ENCODE results near the gene ZYX.
"Not testable (repeated sequence)": the region's sequence is repeated elsewhere in the genome, so short reads cannot be mapped to it uniquely, and the experiment has no call there.

Gene ZYX

DNA sequence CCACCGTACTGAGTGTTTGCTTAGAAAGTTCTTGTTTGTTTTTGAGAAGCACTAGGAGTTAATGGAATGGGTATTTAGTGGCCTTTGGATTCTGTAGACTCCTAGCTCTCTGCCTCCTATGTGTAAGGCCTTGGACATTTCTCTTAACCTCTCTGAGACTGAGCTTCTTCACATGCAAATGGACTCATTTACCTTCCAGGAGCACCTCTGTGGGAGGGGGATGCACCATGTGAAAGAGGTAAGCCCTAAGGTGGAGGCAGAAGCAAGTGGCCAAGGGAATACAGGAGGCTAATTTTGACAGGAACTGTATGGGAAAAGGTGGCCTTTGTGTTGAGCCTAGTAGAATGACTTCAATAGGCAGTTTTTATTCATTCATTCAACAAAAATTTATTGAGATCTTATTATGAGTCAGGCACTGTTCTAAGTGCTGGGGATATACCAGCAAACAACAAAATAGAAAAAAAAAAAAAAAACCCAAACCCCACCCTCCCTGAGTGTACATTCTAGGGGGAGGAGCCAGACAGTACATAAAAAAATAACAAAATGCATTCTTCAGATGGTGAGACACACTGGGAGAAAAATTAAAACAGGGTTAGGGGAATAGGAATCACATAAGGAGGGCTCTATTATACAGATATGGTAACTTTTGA lies 36.7 kb downstream of the ZYX start:
- TF ChIP-seq, protein P1, sequence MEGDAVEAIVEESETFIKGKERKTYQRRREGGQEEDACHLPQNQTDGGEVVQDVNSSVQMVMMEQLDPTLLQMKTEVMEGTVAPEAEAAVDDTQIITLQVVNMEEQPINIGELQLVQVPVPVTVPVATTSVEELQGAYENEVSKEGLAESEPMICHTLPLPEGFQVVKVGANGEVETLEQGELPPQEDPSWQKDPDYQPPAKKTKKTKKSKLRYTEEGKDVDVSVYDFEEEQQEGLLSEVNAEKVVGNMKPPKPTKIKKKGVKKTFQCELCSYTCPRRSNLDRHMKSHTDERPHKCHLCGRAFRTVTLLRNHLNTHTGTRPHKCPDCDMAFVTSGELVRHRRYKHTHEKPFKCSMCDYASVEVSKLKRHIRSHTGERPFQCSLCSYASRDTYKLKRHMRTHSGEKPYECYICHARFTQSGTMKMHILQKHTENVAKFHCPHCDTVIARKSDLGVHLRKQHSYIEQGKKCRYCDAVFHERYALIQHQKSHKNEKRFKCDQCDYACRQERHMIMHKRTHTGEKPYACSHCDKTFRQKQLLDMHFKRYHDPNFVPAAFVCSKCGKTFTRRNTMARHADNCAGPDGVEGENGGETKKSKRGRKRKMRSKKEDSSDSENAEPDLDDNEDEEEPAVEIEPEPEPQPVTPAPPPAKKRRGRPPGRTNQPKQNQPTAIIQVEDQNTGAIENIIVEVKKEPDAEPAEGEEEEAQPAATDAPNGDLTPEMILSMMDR (IDR thresholded peaks at IDR 0.05; ENCODE audit: extremely low read depth, insufficient read depth, missing control alignments) = no peak
- in situ Hi-C loops (cut with MboI; ENCODE audit: low pct_unique_long_range_greater_than_20kb, low sequenced_read_pairs, unreplicated experiment) = loop anchor here (25.0 kb wide), 1 partner anchor 181 kb away; no protein-coding TSS in a partner anchor
- no peak for DNase-seq (ENCODE audit: low spot score)

GRCh38 chr7:143418681-143419458 lies 37.7 kb downstream of the ZYX start:
- TF ChIP-seq, protein P1 (IDR thresholded peaks at IDR 0.05; ENCODE audit: extremely low read depth, insufficient read depth, missing control alignments) = no peak
- in situ Hi-C loops (cut with MboI; ENCODE audit: low pct_unique_long_range_greater_than_20kb, low sequenced_read_pairs, unreplicated experiment) = loop anchor here (25.0 kb wide), 1 partner anchor 182 kb away; no protein-coding TSS in a partner anchor
- DNase-seq (ENCODE audit: low spot score) = no peak

DNA sequence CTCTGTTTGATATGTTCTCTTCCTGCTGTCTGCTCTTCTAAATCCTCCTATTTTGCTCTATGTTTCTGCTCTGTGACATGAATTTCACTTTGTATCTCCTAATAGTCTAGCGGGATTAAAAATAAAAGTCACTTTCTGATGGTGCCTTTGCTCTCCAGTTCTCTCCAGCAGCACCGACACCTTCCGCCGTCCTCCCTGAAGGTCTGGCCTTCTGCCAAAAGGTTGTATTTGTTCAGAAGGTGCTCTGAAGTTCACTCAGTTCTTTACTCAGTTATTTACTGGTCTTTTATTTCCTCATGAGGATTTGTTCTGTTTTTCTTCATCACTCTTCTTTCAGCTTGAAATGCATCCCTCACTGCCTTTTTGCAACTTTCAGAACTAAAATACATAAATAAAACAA lies 38.7 kb downstream of the ZYX start:
- in situ Hi-C loops (cut with MboI; ENCODE audit: low pct_unique_long_range_greater_than_20kb, low sequenced_read_pairs, unreplicated experiment) = loop anchor here (25.0 kb wide), 1 partner anchor 183 kb away; no protein-coding TSS in a partner anchor
- no peak for DNase-seq (ENCODE audit: low spot score)

GRCh38 chr7:143420624-143421023 lies 39.5 kb downstream of the ZYX start:
- in situ Hi-C loops (cut with MboI; ENCODE audit: low pct_unique_long_range_greater_than_20kb, low sequenced_read_pairs, unreplicated experiment) = loop anchor here (25.0 kb wide), 1 partner anchor 183 kb away; no protein-coding TSS in a partner anchor
- not testable (repeated sequence) for DNase-seq (ENCODE audit: low spot score)

More for the DNA sequence above, 38.7 kb downstream of the ZYX start:
- TF ChIP-seq, protein P1 (IDR thresholded peaks at IDR 0.05; ENCODE audit: extremely low read depth, insufficient read depth, missing control alignments) = no peak

- TF ChIP-seq, protein P1 (IDR thresholded peaks at IDR 0.05; ENCODE audit: extremely low read depth, insufficient read depth, missing control alignments) = no peak
- no peak for DNase-seq (ENCODE audit: low spot score)
- in situ Hi-C loops (cut with MboI; ENCODE audit: low pct_unique_long_range_greater_than_20kb, low sequenced_read_pairs, unreplicated experiment) = loop anchor here (25.0 kb wide), 1 partner anchor 185 kb away; no protein-coding TSS in a partner anchor
These were observed 40.9 kb downstream of the ZYX start for GRCh38 chr7:143422033-143422432.

DNA sequence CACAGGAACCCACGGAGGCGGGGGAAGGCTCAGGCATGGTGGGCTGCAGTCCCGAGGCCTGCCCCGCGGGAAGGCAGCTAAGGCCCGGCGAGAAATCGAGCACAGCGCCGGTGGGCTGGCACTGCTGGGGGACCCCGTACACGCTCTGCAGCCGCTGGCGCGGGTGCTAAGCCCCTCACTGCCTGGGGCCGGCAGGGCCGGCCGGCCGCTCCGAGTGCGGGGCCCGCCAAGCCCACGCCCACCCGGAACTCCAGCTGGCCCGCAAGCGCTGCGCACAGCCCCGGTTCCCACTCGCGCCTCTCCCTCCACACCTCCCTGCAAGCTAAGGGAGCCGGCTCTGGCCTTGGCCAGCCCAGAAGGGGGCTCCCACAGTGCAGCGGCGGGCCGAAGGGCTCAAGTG lies 43.3 kb downstream of the ZYX start:
- DNase-seq (ENCODE audit: low spot score) = not testable (repeated sequence)
- in situ Hi-C loops (cut with MboI; ENCODE audit: low pct_unique_long_range_greater_than_20kb, low sequenced_read_pairs, unreplicated experiment) = loop anchor here (25.0 kb wide), 1 partner anchor 187 kb away; no protein-coding TSS in a partner anchor

DNA sequence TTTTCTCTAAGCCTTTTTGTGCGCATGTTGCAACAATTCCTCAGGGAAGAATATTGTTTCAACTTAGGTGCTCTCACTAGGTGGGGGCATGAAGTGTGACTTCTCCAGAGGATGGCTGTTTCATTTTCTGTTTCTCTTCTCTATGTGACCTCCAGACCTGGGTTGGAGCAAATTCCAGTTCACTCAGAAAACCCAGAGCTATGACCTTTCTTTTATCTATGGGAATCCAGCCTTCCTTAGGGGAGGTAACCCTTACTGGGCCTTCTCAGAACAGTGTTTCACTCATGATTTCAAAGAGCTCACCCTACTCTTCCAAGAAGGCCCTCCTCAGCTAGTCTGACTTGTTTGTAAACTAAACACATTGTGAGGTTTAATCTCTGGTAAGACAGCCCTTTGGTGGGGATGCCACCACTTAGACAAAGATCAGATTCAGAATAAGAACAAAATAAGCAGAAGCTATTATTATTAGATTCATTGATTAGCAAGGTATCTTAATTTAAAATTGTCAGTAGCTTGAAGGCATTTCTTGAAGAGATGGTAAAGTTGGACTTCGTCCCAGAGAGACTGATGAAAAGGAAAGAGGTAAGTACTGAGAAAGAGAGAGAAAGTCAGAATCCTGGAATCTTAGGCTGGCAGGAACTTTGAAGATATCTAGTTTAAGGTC lies 45.5 kb downstream of the ZYX start:
- TF ChIP-seq, protein P1 (IDR thresholded peaks at IDR 0.05; ENCODE audit: extremely low read depth, insufficient read depth, missing control alignments) = no peak
- in situ Hi-C loops (cut with MboI; ENCODE audit: low pct_unique_long_range_greater_than_20kb, low sequenced_read_pairs, unreplicated experiment) = no loop called here
- no peak for DNase-seq (ENCODE audit: low spot score)

All from GM13977 (cell line).